CD4-positive, alpha-beta memory T cell (primary cell): ENCODE data around the gene ZFAND3. TPM values are rescaled to one million over a fixed set of nuclear protein-coding genes. Genes with fewer than 3 reads are reported as not detected.

Source experiments
- CTCF ChIA-PET: fragments of 350-600 bp; sonication (Branson Sonifier 250); formaldehyde crosslinking; loops from one replicate; lab custom pipeline; 2021; ENCODE audit warnings: inconsistent platforms; ENCODE audit not compliant: partially characterized antibody; lab: Charles Lee
- POLR2A ChIA-PET: fragments of 350-600 bp; sonication (Branson Sonifier 250); formaldehyde crosslinking; loops from one replicate; lab custom pipeline; 2021; ENCODE audit not compliant: partially characterized antibody; lab: Charles Lee
- DNase-seq, 5 donors: peaks; one replicate each; pipeline versions ENCODE4 v3.0.0 to v3.0.0-alpha.2; 2020 to 2022; ENCODE audit warnings: mixed read lengths in 1 of 5
- H3K27ac ChIP-seq: one replicate; pipeline ENCODE4 v1.7.0; 2013; ENCODE audit warnings: low read depth, low read length
- H3K27me3 ChIP-seq: 2 replicates; pipeline ENCODE4 v1.7.0; 2013; ENCODE audit warnings: mild to moderate bottlenecking, low read length, moderate library complexity; ENCODE audit not compliant: insufficient read depth
- H3K36me3 ChIP-seq: 2 replicates; pipeline ENCODE4 v1.7.0; 2013; ENCODE audit warnings: mild to moderate bottlenecking, low read length, moderate library complexity; ENCODE audit not compliant: insufficient read depth
- H3K4me1 ChIP-seq: 2 replicates; pipeline ENCODE4 v1.7.0; 2013; ENCODE audit warnings: mild to moderate bottlenecking, low read length, moderate library complexity; ENCODE audit not compliant: insufficient read depth
- H3K4me3 ChIP-seq, 2 donors: one replicate each; pipeline ENCODE4 v1.7.0; 2013; ENCODE audit warnings: low read length in 2 of 2, mild to moderate bottlenecking in 1 of 2
- H3K9me3 ChIP-seq, 2 donors: one replicate each; pipeline ENCODE4 v1.7.0; 2013; ENCODE audit warnings: low read length in 2 of 2, control low read depth in 1 of 2; ENCODE audit not compliant: control insufficient read depth in 1 of 2
- H3K27ac Mint-ChIP-seq, 7 donors: one replicate each; pipeline ENCODE4 v1.8.0; 2020 to 2021; ENCODE audit warnings: mixed read lengths in 7 of 7, mild to moderate bottlenecking in 6 of 7, inconsistent platforms in 3 of 7, moderate library complexity in 3 of 7
- H3K27me3 Mint-ChIP-seq, 2 donors: one replicate each; pipeline ENCODE4 v1.8.0; 2020 to 2021; ENCODE audit warnings: mixed read lengths in 2 of 2
- H3K36me3 Mint-ChIP-seq, 2 donors: one replicate each; pipeline ENCODE4 v1.8.0; 2020 to 2021; ENCODE audit warnings: mixed read lengths in 2 of 2, inconsistent platforms in 1 of 2, mild to moderate bottlenecking in 1 of 2
- H3K4me1 Mint-ChIP-seq, 4 donors: one replicate each; pipeline ENCODE4 v1.8.0; 2020 to 2021; ENCODE audit warnings: mixed read lengths in 4 of 4, mild to moderate bottlenecking in 1 of 4
- H3K4me3 Mint-ChIP-seq, 8 donors: one replicate each; pipeline ENCODE4 v1.8.0; 2020 to 2021; ENCODE audit warnings: mixed read lengths in 8 of 8, mild to moderate bottlenecking in 7 of 8, moderate library complexity in 6 of 8, inconsistent platforms in 3 of 8
- H3K9me3 Mint-ChIP-seq, 8 donors: one replicate each; pipeline ENCODE4 v1.8.0; 2020 to 2021; ENCODE audit warnings: mixed read lengths in 8 of 8, mild to moderate bottlenecking in 5 of 8, inconsistent platforms in 3 of 8, moderate library complexity in 1 of 8
- intact Hi-C: fragments of 100-400 bp; cut with micrococcal nuclease; formaldehyde crosslinking; loops from one replicate; pipeline ENCODE4 v1.15.1; 2023
- polyA plus RNA-seq, 2 donors: library from polyadenylated mRNA; unstranded; fragments of 300-500 nt; fragmentation: Illumina TruSeq; gene quantifications; one replicate each; pipeline ENCODE4 v1.2.3, GENCODE V29; 2021
- total RNA-seq, 2 experiments: library from RNA; stranded (reverse); gene quantifications; one replicate each; pipeline ENCODE4 v1.2.3, GENCODE V29; 2021

Gene ZFAND3
- total and polyA plus RNA-seq, 4 experiments from 2014 or later = 2.1 to 33.0 (median 20.1) TPM

GRCh38 chr6:38113825-38114576 is 294.5 kb downstream of the ZFAND3 start:
- H3K36me3 ChIP-seq = peaks cover 6% of the 10 kb centered on the region
- Mint-ChIP-seq H3K4me3 (no peak overlapping the region), H3K27me3 (no peaks in the 10 kb centered on the region), H3K36me3 (peaks cover 26 to 33% of the 10 kb centered on the region in 2 donors), H3K27ac (peak overlapping the region in 3 of 7 donors; percentile 15 to 84 (median 83)), H3K9me3 (no peaks in the 10 kb centered on the region), H3K4me1 (peaks cover 9 to 20% (median 12%) of the 10 kb centered on the region in 4 donors)
- H3K27me3 ChIP-seq = no peaks in the 10 kb centered on the region
- intact Hi-C loops = no loop called here
- no peak overlapping the region for H3K27ac ChIP-seq
- CTCF ChIA-PET = no interaction called here
- no peak overlapping the region for H3K4me3 ChIP-seq
- no peaks in the 10 kb centered on the region for H3K4me1 ChIP-seq
- H3K9me3 ChIP-seq = no peaks in the 10 kb centered on the region
- POLR2A ChIA-PET = no interaction called here
- no peak for DNase-seq

- Mint-ChIP-seq H3K4me3 (no peak overlapping the region), H3K4me1 (peaks cover 8 to 22% (median 8%) of the 10 kb centered on the region in 4 donors), H3K27me3 (no peaks in the 10 kb centered on the region), H3K27ac (peak overlapping the region in 4 of 7 donors; percentile 1 to 31 (median 13)), H3K9me3 (no peaks in the 10 kb centered on the region), H3K36me3 (peaks cover 36 to 37% of the 10 kb centered on the region in 2 donors)
- no peak for DNase-seq
- intact Hi-C loops = no loop called here
- Histone ChIP-seq H3K27me3 (no peaks in the 10 kb centered on the region), H3K4me1 (no peaks in the 10 kb centered on the region), H3K27ac (no peak overlapping the region), H3K4me3 (no peak overlapping the region), H3K9me3 (no peaks in the 10 kb centered on the region), H3K36me3 (peaks cover 6% of the 10 kb centered on the region)
- CTCF ChIA-PET = no interaction called here
- POLR2A ChIA-PET = no interaction called here
Measured at GRCh38 chr6:38114976-38115625, 295.6 kb downstream of the ZFAND3 start.

- H3K27me3 ChIP-seq = no peaks in the 10 kb centered on the region
- no peaks in the 10 kb centered on the region for H3K27me3 Mint-ChIP-seq
- no peak for DNase-seq
- no peaks in the 10 kb centered on the region for H3K4me1 ChIP-seq
- H3K4me3 Mint-ChIP-seq = no peak overlapping the region
- POLR2A ChIA-PET = no interaction called here
- H3K27ac Mint-ChIP-seq = peak overlapping the region in 2 of 7 donors; percentile 7 to 13
- CTCF ChIA-PET = interaction anchor here (1.0 kb wide), 1 partner anchor 16 kb away, joined by 3 read pairs; no protein-coding TSS in a partner anchor
- no peak overlapping the region for H3K4me3 ChIP-seq
- no peaks in the 10 kb centered on the region for H3K9me3 ChIP-seq
- H3K36me3 ChIP-seq = peaks cover 6% of the 10 kb centered on the region
- no peak overlapping the region for H3K27ac ChIP-seq
- no peaks in the 10 kb centered on the region for H3K9me3 Mint-ChIP-seq
- H3K36me3 Mint-ChIP-seq = peaks cover 38% of the 10 kb centered on the region in 2 donors
- peaks cover 6 to 19% (median 8%) of the 10 kb centered on the region in 4 donors for H3K4me1 Mint-ChIP-seq
- intact Hi-C loops = no loop called here
Measured at GRCh38 chr6:38115626-38116008, 296.1 kb downstream of the ZFAND3 start.

GRCh38 chr6:38116248-38116647 is 296.7 kb downstream of the ZFAND3 start:
- Histone ChIP-seq H3K9me3 (no peaks in the 10 kb centered on the region), H3K4me3 (no peak overlapping the region), H3K27me3 (no peaks in the 10 kb centered on the region), H3K27ac (no peak overlapping the region), H3K36me3 (peaks cover 6% of the 10 kb centered on the region), H3K4me1 (no peaks in the 10 kb centered on the region)
- POLR2A ChIA-PET = no interaction called here
- intact Hi-C loops = no loop called here
- CTCF ChIA-PET = interaction anchor here (1.0 kb wide), 1 partner anchor 16 kb away, joined by 3 read pairs; no protein-coding TSS in a partner anchor
- Mint-ChIP-seq H3K27ac (peak overlapping the region in 1 of 7 donors; percentile 42), H3K4me1 (peaks cover 6 to 17% (median 9%) of the 10 kb centered on the region in 4 donors), H3K27me3 (no peaks in the 10 kb centered on the region), H3K36me3 (peaks cover 40 to 42% of the 10 kb centered on the region in 2 donors), H3K9me3 (no peaks in the 10 kb centered on the region), H3K4me3 (no peak overlapping the region)
- no peak for DNase-seq

- DNase-seq = no peak
- Mint-ChIP-seq H3K27ac (peak overlapping the region in 1 of 7 donors; percentile 53), H3K27me3 (no peaks in the 10 kb centered on the region), H3K4me1 (peaks cover 3 to 18% (median 8%) of the 10 kb centered on the region in 4 donors), H3K4me3 (no peak overlapping the region), H3K9me3 (no peaks in the 10 kb centered on the region), H3K36me3 (peaks cover 46 to 48% of the 10 kb centered on the region in 2 donors)
- POLR2A ChIA-PET = no interaction called here
- CTCF ChIA-PET = interaction anchor here (0.7 kb wide), 1 partner anchor 713 kb away, joined by 3 read pairs; no protein-coding TSS in a partner anchor
- Histone ChIP-seq H3K27me3 (no peaks in the 10 kb centered on the region), H3K9me3 (no peaks in the 10 kb centered on the region), H3K4me3 (no peak overlapping the region), H3K36me3 (peaks cover 6% of the 10 kb centered on the region), H3K4me1 (no peaks in the 10 kb centered on the region), H3K27ac (no peak overlapping the region)
- intact Hi-C loops = no loop called here
Measured at GRCh38 chr6:38117281-38117680, 297.8 kb downstream of the ZFAND3 start.

DNA sequence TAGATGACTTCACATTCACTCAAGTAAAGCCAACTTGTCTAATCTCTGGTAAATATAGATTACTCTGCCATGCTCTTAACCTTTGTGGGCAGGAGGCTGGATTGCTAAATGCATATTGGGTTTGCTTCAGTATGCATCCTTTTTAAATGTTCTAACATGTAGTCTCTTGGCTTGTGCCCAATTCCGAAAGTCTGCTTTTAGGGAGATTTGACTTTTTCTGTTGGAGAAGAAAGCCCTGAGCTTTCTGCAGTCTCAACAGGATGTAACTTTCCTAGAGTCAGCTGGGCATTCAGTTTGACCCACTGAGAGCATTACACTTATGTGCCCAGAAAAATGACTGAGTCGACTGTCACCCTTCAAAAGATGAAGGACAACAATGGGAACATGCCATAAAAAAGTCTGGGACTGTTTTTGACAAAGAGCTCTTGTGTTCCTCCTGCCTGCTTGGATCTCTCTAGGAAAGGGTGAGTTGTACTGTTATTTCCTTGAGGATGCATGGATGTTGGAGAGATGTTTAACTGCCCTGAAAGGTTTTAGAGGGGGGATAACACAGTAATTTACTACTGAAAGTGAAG is 299.4 kb downstream of the ZFAND3 start:
- Histone ChIP-seq H3K9me3 (no peaks in the 10 kb centered on the region), H3K4me3 (no peak overlapping the region), H3K4me1 (no peaks in the 10 kb centered on the region), H3K27me3 (no peaks in the 10 kb centered on the region), H3K36me3 (peaks cover 11% of the 10 kb centered on the region), H3K27ac (no peak overlapping the region)
- no peaks in the 10 kb centered on the region for H3K27me3 Mint-ChIP-seq
- intact Hi-C loops = no loop called here
- ChIA-PET CTCF (no interaction called here), POLR2A (no interaction called here)
- H3K36me3 Mint-ChIP-seq = peaks cover 57 to 62% of the 10 kb centered on the region in 2 donors
- H3K4me3 Mint-ChIP-seq = no peak overlapping the region
- no peak for DNase-seq
- peaks cover 0 to 21% (median 10%) of the 10 kb centered on the region in 4 donors for H3K4me1 Mint-ChIP-seq
- H3K9me3 Mint-ChIP-seq = no peaks in the 10 kb centered on the region
- H3K27ac Mint-ChIP-seq = no peak overlapping the region

DNA sequence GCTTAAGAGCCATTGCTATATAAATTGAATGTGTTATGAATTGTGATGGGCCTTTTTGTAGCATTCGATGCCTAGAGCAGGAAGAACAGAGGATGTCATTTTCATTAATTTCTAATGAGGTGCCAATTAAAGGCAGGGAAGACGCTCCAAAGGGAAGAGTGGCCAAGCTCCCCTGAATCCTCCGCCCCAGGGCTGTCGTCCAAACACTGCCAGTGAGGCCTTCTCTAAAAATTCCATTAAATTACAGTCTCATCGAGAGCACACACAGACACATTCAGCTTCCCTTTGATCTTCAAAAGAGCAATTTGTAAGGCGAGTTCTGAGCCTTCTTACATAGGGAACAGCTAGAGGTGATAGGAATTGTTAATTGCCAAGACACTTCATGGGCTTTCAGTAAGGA is 300.0 kb downstream of the ZFAND3 start:
- intact Hi-C loops = no loop called here
- H3K27ac ChIP-seq = no peak overlapping the region
- peaks cover 11% of the 10 kb centered on the region for H3K36me3 ChIP-seq
- no peaks in the 10 kb centered on the region for H3K9me3 ChIP-seq
- DNase-seq = no peak
- no peak overlapping the region for H3K4me3 ChIP-seq
- Mint-ChIP-seq H3K9me3 (no peaks in the 10 kb centered on the region), H3K36me3 (peaks cover 57 to 62% of the 10 kb centered on the region in 2 donors), H3K4me3 (no peak overlapping the region), H3K27ac (peak overlapping the region in 1 of 7 donors; percentile 9), H3K4me1 (peaks cover 0 to 18% (median 10%) of the 10 kb centered on the region in 4 donors), H3K27me3 (no peaks in the 10 kb centered on the region)
- POLR2A ChIA-PET = no interaction called here
- CTCF ChIA-PET = no interaction called here
- no peaks in the 10 kb centered on the region for H3K27me3 ChIP-seq
- H3K4me1 ChIP-seq = no peaks in the 10 kb centered on the region
